ENCODE data around the gene FOXO6. TPM values are rescaled to one million over a fixed set of nuclear protein-coding genes. Genes with fewer than 3 reads are reported as not detected.

Gene FOXO6
- total and polyA plus RNA-seq, 2 donors (not counting 1 experiment from before 2014, with no cell fraction given), result under 0.01 TPM; not detected in 1

- no peak for DNase-seq (ENCODE audit: low read depth in 2 of 2)
- Histone ChIP-seq H2AFZ (ENCODE audit: low read length) (no peak overlapping the region), H3K27me3 (ENCODE audit: control insufficient read depth, insufficient read depth, low read length) (peaks cover 7% of the 10 kb centered on the region)
These were observed 16.2 kb downstream of the FOXO6 start for GRCh38 chr1:41377397-41377796.

GRCh38 chr1:41378222-41378621, 17.0 kb downstream of the FOXO6 start:
- Histone ChIP-seq H3K4me2 (ENCODE audit: extremely low read depth, insufficient read depth, low read length) (no peak overlapping the region), H3K4me3 (replicated peaks in 1 of 4; ENCODE audit: control extremely low read depth in 1 of 4, insufficient read depth in 1 of 4, low read depth in 3 of 4, low read length in 4 of 4) (no peak overlapping the region), H3K27ac (ENCODE audit: insufficient read depth, low read length) (no peak overlapping the region), H3K4me1 (ENCODE audit: control insufficient read depth, extremely low read depth, insufficient read depth, low read length) (no peaks in the 10 kb centered on the region), H2AFZ (ENCODE audit: low read length) (no peak overlapping the region), H3K79me2 (ENCODE audit: control insufficient read depth, insufficient read depth, low read length) (no peaks in the 10 kb centered on the region), H3K9ac (ENCODE audit: insufficient read depth, low read length) (no peak overlapping the region), H3K36me3 (ENCODE audit: control insufficient read depth, insufficient read depth, low read length) (no peaks in the 10 kb centered on the region), H4K20me1 (ENCODE audit: control insufficient read depth, extremely low read depth, insufficient read depth, low read length) (no peaks in the 10 kb centered on the region), H3K27me3 (ENCODE audit: control insufficient read depth, insufficient read depth, low read length) (peaks cover 6% of the 10 kb centered on the region), H3K9me3 (ENCODE audit: control insufficient read depth, insufficient read depth, low read depth, low read length) (no peaks in the 10 kb centered on the region)
- no peak for TF ChIP-seq EZH2 (IDR thresholded peaks at IDR 0.05; ENCODE audit: low read length, missing control alignments)
- TF ChIP-seq CTCF (conservative IDR thresholded peaks at IDR 0.05 in 1 of 2, IDR thresholded peaks at IDR 0.05 in 1 of 2; ENCODE audit: low read depth in 1 of 2, low read length in 2 of 2), result no peak
- DNase-seq (ENCODE audit: low read depth in 2 of 2), result no peak

More at GRCh38 chr1:41377397-41377796, 16.2 kb downstream of the FOXO6 start:
- H3K9me3 ChIP-seq (ENCODE audit: control insufficient read depth, insufficient read depth, low read depth, low read length), result no peaks in the 10 kb centered on the region
- TF ChIP-seq CTCF (conservative IDR thresholded peaks at IDR 0.05 in 1 of 2, IDR thresholded peaks at IDR 0.05 in 1 of 2; ENCODE audit: low read depth in 1 of 2, low read length in 2 of 2) (no peak), EZH2 (IDR thresholded peaks at IDR 0.05; ENCODE audit: low read length, missing control alignments) (no peak)
- H3K9ac ChIP-seq (ENCODE audit: insufficient read depth, low read length), result no peak overlapping the region
- no peak overlapping the region for H3K4me3 ChIP-seq (replicated peaks in 1 of 4; ENCODE audit: control extremely low read depth in 1 of 4, insufficient read depth in 1 of 4, low read depth in 3 of 4, low read length in 4 of 4)
- no peak overlapping the region for H3K4me2 ChIP-seq (ENCODE audit: extremely low read depth, insufficient read depth, low read length)
- H3K4me1 ChIP-seq (ENCODE audit: control insufficient read depth, extremely low read depth, insufficient read depth, low read length), result no peaks in the 10 kb centered on the region
- H3K27ac ChIP-seq (ENCODE audit: insufficient read depth, low read length), result no peak overlapping the region
- no peaks in the 10 kb centered on the region for H4K20me1 ChIP-seq (ENCODE audit: control insufficient read depth, extremely low read depth, insufficient read depth, low read length)
- no peaks in the 10 kb centered on the region for H3K79me2 ChIP-seq (ENCODE audit: control insufficient read depth, insufficient read depth, low read length)
- H3K36me3 ChIP-seq (ENCODE audit: control insufficient read depth, insufficient read depth, low read length), result no peaks in the 10 kb centered on the region

- Histone ChIP-seq H3K9me3 (ENCODE audit: control insufficient read depth, insufficient read depth, low read depth, low read length) (no peaks in the 10 kb centered on the region), H4K20me1 (ENCODE audit: control insufficient read depth, extremely low read depth, insufficient read depth, low read length) (no peaks in the 10 kb centered on the region), H2AFZ (ENCODE audit: low read length) (no peak overlapping the region), H3K27ac (ENCODE audit: insufficient read depth, low read length) (no peak overlapping the region), H3K9ac (ENCODE audit: insufficient read depth, low read length) (no peak overlapping the region), H3K27me3 (ENCODE audit: control insufficient read depth, insufficient read depth, low read length) (peaks cover 14% of the 10 kb centered on the region), H3K79me2 (ENCODE audit: control insufficient read depth, insufficient read depth, low read length) (no peaks in the 10 kb centered on the region), H3K4me2 (ENCODE audit: extremely low read depth, insufficient read depth, low read length) (no peak overlapping the region), H3K4me3 (replicated peaks in 1 of 4; ENCODE audit: control extremely low read depth in 1 of 4, insufficient read depth in 1 of 4, low read depth in 3 of 4, low read length in 4 of 4) (no peak overlapping the region), H3K36me3 (ENCODE audit: control insufficient read depth, insufficient read depth, low read length) (no peaks in the 10 kb centered on the region), H3K4me1 (ENCODE audit: control insufficient read depth, extremely low read depth, insufficient read depth, low read length) (no peaks in the 10 kb centered on the region)
- DNase-seq (ENCODE audit: low read depth in 2 of 2), result no peak
- TF ChIP-seq EZH2 (IDR thresholded peaks at IDR 0.05; ENCODE audit: low read length, missing control alignments) (no peak), CTCF (conservative IDR thresholded peaks at IDR 0.05 in 1 of 2, IDR thresholded peaks at IDR 0.05 in 1 of 2; ENCODE audit: low read depth in 1 of 2, low read length in 2 of 2) (no peak)
These were observed 17.9 kb downstream of the FOXO6 start for GRCh38 chr1:41378999-41379737.

Data from fibroblast of lung (primary cell).